Natural killer cell (primary cell): Measurements from ENCODE around the gene TTLL1. TPM values are rescaled to one million over a fixed set of nuclear protein-coding genes. Genes with fewer than 3 reads are reported as not detected.

ENCODE experiments used
- ATAC-seq, 3 donors: fragments of 150-1000 bp in 2 of 3; fragments of 200-7000 bp in 1 of 3; cut with Tn5 transposase; 1 replicate in 1 of 3; 2 replicates in 2 of 3; pipeline ENCODE4 v1.10.0; 2021; ENCODE audit warnings: mild to moderate bottlenecking in 2 of 3, moderate library complexity in 2 of 3
- DNase-seq, 2 donors: peaks; one replicate each; pipeline versions ENCODE4 v3.0.0 to v3.0.0-alpha.2; 2013 to 2021; ENCODE audit warnings: mixed read lengths in 1 of 2
- H3K27ac ChIP-seq: one replicate; pipeline ENCODE4 v1.5.1; 2013; ENCODE audit warnings: mild to moderate bottlenecking, low read length
- H3K27me3 ChIP-seq: one replicate; pipeline ENCODE4 v1.6.1; 2013; ENCODE audit warnings: low read length; ENCODE audit not compliant: control insufficient read depth, insufficient read depth
- H3K36me3 ChIP-seq: one replicate; pipeline ENCODE4 v1.6.1; 2013; ENCODE audit warnings: low read length; ENCODE audit not compliant: control insufficient read depth, insufficient read depth
- H3K4me1 ChIP-seq: one replicate; pipeline ENCODE4 v1.6.1; 2013; ENCODE audit warnings: low read length; ENCODE audit not compliant: control insufficient read depth, insufficient read depth
- H3K4me3 ChIP-seq: one replicate; pipeline ENCODE4 v1.5.1; 2013; ENCODE audit warnings: low read length
- H3K9me3 ChIP-seq: one replicate; pipeline ENCODE4 v1.6.1; 2013; ENCODE audit warnings: low read length; ENCODE audit not compliant: control insufficient read depth, insufficient read depth
- H3K27ac Mint-ChIP-seq, 2 donors: one replicate each; pipeline ENCODE4 v1.8.0; 2022; ENCODE audit warnings: mild to moderate bottlenecking in 2 of 2, mixed read lengths in 2 of 2, moderate library complexity in 1 of 2
- H3K27me3 Mint-ChIP-seq, 2 donors: one replicate each; pipeline ENCODE4 v1.8.0; 2022; ENCODE audit warnings: low read depth in 2 of 2, mixed read lengths in 2 of 2
- H3K36me3 Mint-ChIP-seq: one replicate; pipeline ENCODE4 v1.8.0; 2022; ENCODE audit warnings: mixed read lengths
- H3K4me1 Mint-ChIP-seq, 2 donors: one replicate each; pipeline ENCODE4 v1.8.0; 2022; ENCODE audit warnings: mixed read lengths in 2 of 2
- H3K4me3 Mint-ChIP-seq: one replicate; pipeline ENCODE4 v1.8.0; 2022; ENCODE audit warnings: mild to moderate bottlenecking, moderate library complexity, mixed read lengths
- H3K9me3 Mint-ChIP-seq, 2 donors: one replicate each; pipeline ENCODE4 v1.8.0; 2022; ENCODE audit warnings: mixed read lengths in 2 of 2
- WGBS: methylation state at CpG from one replicate; pipeline ENCODE4 v1.1.7; 2013; ENCODE audit warnings: missing lambda C conversion rate; ENCODE audit not compliant: insufficient coverage; 5-methylcytosine and 5-hydroxymethylcytosine counted together
- intact Hi-C: fragments of 100-400 bp; cut with micrococcal nuclease; formaldehyde crosslinking; loops from one replicate; pipeline ENCODE4 v1.14.2; 2022
- total RNA-seq, 4 donors: library from RNA; stranded (reverse); fragments of 120-200 nt in 1 of 4; gene quantifications; one replicate each; pipeline versions ENCODE4 v1.2.3 to v1.2.4, GENCODE V29; 2013 to 2022
- TF ChIP-seq, protein P1 (sequence below): fragments of 200-600 bp; IDR thresholded peaks from one replicate; pipeline ENCODE4 v1.8.0; 2022; ENCODE audit warnings: antibody characterized with exemption

TTLL1 gene
- total RNA-seq, 3 donors from 2014 or later (not counting 1 experiment from before 2014, with no cell fraction given) = 4.4 to 6.5 (median 6.0) TPM

DNA sequence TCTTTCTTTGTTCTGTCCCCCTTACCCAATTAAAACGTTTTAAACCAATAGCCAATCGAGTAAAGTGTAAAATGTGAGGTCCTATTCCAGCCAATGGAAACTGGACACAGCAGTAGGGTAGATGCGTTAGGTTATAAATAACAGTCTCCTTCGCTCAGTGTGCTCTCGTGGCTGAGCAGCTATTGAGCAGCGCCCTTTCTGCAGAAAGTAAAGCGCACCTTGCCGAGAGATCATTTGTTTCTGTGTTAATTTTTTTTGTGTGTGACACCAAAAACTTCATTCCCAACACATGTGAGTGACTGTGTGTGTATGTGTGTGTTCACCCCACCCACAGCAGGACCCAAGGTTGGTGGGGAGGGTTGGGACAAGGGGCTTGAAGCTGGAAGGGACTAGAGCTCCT lies 7.2 kb upstream of the TTLL1 start:
- no peaks in the 10 kb centered on the region for H3K36me3 Mint-ChIP-seq
- peaks cover 5% of the 10 kb centered on the region for H3K4me1 ChIP-seq
- H3K27ac Mint-ChIP-seq = no peak overlapping the region
- H3K27me3 Mint-ChIP-seq = no peaks in the 10 kb centered on the region
- WGBS = 96% methylated on average over 8 of the region's 8 CpGs
- no peak overlapping the region for H3K27ac ChIP-seq
- no peak overlapping the region for H3K4me3 Mint-ChIP-seq
- intact Hi-C loops = no loop called here
- no peaks in the 10 kb centered on the region for H3K4me1 Mint-ChIP-seq
- TF ChIP-seq, protein P1, sequence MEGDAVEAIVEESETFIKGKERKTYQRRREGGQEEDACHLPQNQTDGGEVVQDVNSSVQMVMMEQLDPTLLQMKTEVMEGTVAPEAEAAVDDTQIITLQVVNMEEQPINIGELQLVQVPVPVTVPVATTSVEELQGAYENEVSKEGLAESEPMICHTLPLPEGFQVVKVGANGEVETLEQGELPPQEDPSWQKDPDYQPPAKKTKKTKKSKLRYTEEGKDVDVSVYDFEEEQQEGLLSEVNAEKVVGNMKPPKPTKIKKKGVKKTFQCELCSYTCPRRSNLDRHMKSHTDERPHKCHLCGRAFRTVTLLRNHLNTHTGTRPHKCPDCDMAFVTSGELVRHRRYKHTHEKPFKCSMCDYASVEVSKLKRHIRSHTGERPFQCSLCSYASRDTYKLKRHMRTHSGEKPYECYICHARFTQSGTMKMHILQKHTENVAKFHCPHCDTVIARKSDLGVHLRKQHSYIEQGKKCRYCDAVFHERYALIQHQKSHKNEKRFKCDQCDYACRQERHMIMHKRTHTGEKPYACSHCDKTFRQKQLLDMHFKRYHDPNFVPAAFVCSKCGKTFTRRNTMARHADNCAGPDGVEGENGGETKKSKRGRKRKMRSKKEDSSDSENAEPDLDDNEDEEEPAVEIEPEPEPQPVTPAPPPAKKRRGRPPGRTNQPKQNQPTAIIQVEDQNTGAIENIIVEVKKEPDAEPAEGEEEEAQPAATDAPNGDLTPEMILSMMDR = no peak
- DNase-seq = no peak
- H3K4me3 ChIP-seq = no peak overlapping the region
- no peaks in the 10 kb centered on the region for H3K36me3 ChIP-seq
- H3K9me3 ChIP-seq = peaks cover 8% of the 10 kb centered on the region
- peaks cover 2 to 3% of the 10 kb centered on the region in 2 donors for H3K9me3 Mint-ChIP-seq
- H3K27me3 ChIP-seq = no peaks in the 10 kb centered on the region
- ATAC-seq = no peak

DNA sequence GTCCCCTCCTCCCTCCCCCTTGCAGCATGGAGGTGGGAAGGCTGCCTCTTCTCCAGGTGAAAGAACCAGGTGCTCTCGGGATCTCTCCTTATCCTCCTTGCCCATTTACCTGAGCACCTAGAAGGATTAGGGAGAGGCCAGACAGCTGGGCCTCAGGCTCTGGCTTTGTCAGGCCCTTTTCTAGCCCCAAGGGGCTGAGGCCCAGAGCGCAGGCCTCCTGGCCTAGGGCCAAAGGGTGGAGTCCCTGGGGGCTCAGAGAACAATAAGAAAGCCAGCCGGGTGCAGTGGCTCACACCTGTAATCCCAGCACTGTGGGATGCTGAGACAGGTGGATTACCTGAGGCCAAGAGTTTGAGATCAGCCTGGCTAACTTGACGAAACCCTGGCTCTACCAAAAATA lies 5.4 kb upstream of the TTLL1 start:
- H3K4me3 Mint-ChIP-seq = no peak overlapping the region

DNA sequence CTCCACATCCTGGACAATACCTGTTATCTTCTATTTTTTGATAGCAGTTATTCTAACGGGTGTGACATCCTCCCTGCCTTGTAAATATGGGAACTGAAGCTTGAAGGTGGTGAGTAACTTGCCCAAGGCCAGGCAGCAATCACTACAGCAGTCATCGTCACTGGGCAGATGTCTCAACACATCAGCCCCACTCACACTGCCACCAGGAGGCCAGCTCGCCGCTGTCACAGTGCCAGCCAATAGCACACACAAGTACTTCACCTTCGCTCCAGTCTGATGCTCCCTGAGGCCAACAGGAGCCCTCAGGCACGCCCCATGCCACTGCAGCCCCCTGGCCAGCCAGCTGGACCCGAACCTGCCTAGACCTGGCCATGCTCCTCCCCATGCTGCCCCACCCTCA lies 4.9 kb upstream of the TTLL1 start:
- Mint-ChIP-seq H3K27me3 (no peaks in the 10 kb centered on the region), H3K36me3 (no peaks in the 10 kb centered on the region), H3K27ac (no peak overlapping the region), H3K4me1 (peaks cover 0 to 5% of the 10 kb centered on the region in 2 donors), H3K4me3 (no peak overlapping the region), H3K9me3 (peaks cover 2 to 3% of the 10 kb centered on the region in 2 donors)
- peaks cover 8% of the 10 kb centered on the region for H3K9me3 ChIP-seq
- no peak overlapping the region for H3K4me3 ChIP-seq
- H3K36me3 ChIP-seq = no peaks in the 10 kb centered on the region
- no peaks in the 10 kb centered on the region for H3K27me3 ChIP-seq
- 78% methylated on average over 7 of the region's 7 CpGs for WGBS
- TF ChIP-seq, protein P1 = no peak
- H3K27ac ChIP-seq = no peak overlapping the region
- H3K4me1 ChIP-seq = peaks cover 15% of the 10 kb centered on the region
- DNase-seq (no peak), ATAC-seq (no peak)
- intact Hi-C loops = no loop called here

More for the DNA sequence above, 5.4 kb upstream of the TTLL1 start:
- Mint-ChIP-seq H3K27me3 (no peaks in the 10 kb centered on the region), H3K9me3 (peaks cover 2 to 3% of the 10 kb centered on the region in 2 donors), H3K27ac (no peak overlapping the region), H3K4me1 (peaks cover 0 to under 1% of the 10 kb centered on the region in 2 donors), H3K36me3 (no peaks in the 10 kb centered on the region)
- H3K4me3 ChIP-seq = no peak overlapping the region
- H3K27ac ChIP-seq = no peak overlapping the region
- 97% methylated on average over 4 of the region's 4 CpGs for WGBS
- peaks cover 12% of the 10 kb centered on the region for H3K4me1 ChIP-seq
- no peaks in the 10 kb centered on the region for H3K27me3 ChIP-seq
- DNase-seq (no peak), ATAC-seq (no peak)
- TF ChIP-seq, protein P1 = no peak
- intact Hi-C loops = no loop called here
- no peaks in the 10 kb centered on the region for H3K36me3 ChIP-seq
- H3K9me3 ChIP-seq = peaks cover 8% of the 10 kb centered on the region

DNA sequence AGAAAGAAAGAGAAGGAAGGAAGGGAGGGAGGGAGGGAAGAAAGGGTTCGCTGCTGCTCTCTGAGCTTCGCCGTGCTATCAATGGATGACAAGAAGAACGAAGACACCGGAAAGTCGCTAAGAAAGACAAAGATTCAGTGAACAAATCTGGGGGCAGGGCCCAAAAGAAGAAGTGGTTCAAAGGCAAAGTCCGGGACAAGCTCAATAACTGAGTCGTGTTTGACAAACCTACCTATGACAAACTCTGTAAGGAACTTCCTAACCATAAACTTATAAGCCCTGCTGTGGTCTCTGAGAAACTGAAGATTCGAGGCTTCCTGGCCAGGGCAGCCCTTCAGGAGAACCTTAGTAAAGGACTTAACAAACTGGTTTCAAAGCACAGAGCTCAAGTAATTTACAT lies 2.9 kb upstream of the TTLL1 start:
- DNase-seq (no peak), ATAC-seq (no peak)
- Histone ChIP-seq H3K9me3 (peaks cover 8% of the 10 kb centered on the region), H3K4me3 (no peak overlapping the region), H3K27me3 (no peaks in the 10 kb centered on the region), H3K36me3 (no peaks in the 10 kb centered on the region), H3K4me1 (peaks cover 20% of the 10 kb centered on the region), H3K27ac (no peak overlapping the region)
- Mint-ChIP-seq H3K36me3 (no peaks in the 10 kb centered on the region), H3K27ac (no peak overlapping the region), H3K9me3 (peaks cover 2 to 3% of the 10 kb centered on the region in 2 donors), H3K27me3 (no peaks in the 10 kb centered on the region), H3K4me1 (peaks cover 8 to 15% of the 10 kb centered on the region in 2 donors), H3K4me3 (no peak overlapping the region)
- 32% methylated on average over 9 of the region's 9 CpGs for WGBS
- TF ChIP-seq, protein P1 = no peak
- intact Hi-C loops = no loop called here
